IgD-negative memory B cell (primary cell): Measurements from ENCODE around the gene COL5A3. TPM values are rescaled to one million over a fixed set of nuclear protein-coding genes. Genes with fewer than 3 reads are reported as not detected.
"Not testable (repeated sequence)": the region's sequence is repeated elsewhere in the genome, so short reads cannot be mapped to it uniquely, and the experiment has no call there.

Experiments
- H3K27ac Mint-ChIP-seq, 3 donors: one replicate each; pipeline ENCODE4 v1.8.0; 2020 to 2022; ENCODE audit warnings: mild to moderate bottlenecking in 3 of 3, mixed read lengths in 3 of 3, moderate library complexity in 1 of 3
- H3K27me3 Mint-ChIP-seq: one replicate; pipeline ENCODE4 v1.8.0; 2021; ENCODE audit warnings: mixed read lengths
- H3K36me3 Mint-ChIP-seq: one replicate; pipeline ENCODE4 v1.8.0; 2020; ENCODE audit warnings: mild to moderate bottlenecking, mixed read lengths
- H3K4me1 Mint-ChIP-seq, 3 donors: one replicate each; pipeline ENCODE4 v1.8.0; 2020 to 2022; ENCODE audit warnings: mixed read lengths in 3 of 3, mild to moderate bottlenecking in 1 of 3
- H3K4me3 Mint-ChIP-seq, 4 donors: one replicate each; pipeline ENCODE4 v1.8.0; 2020 to 2022; ENCODE audit warnings: mild to moderate bottlenecking in 4 of 4, mixed read lengths in 4 of 4, moderate library complexity in 3 of 4
- H3K9me3 Mint-ChIP-seq, 3 donors: one replicate each; pipeline ENCODE4 v1.8.0; 2020 to 2021; ENCODE audit warnings: mixed read lengths in 3 of 3, mild to moderate bottlenecking in 1 of 3
- polyA plus RNA-seq: library from polyadenylated mRNA; unstranded; fragments of 300-500 nt; fragmentation: Illumina TruSeq; gene quantifications from one replicate; pipeline ENCODE4 v1.2.3, GENCODE V29; 2021

Gene COL5A3
- polyA plus RNA-seq, result not detected

- Mint-ChIP-seq H3K36me3 (peaks cover 1% of the 10 kb centered on the region), H3K4me3 (peak within 1 kb of the TSS in 1 of 4 donors; percentile 76), H3K27me3 (peaks cover 45% of the 10 kb centered on the region), H3K9me3 (peaks cover 0 to 7% (median 1%) of the 10 kb centered on the region in 3 donors), H3K4me1 (peaks cover 0 to 9% (median 0%) of the 10 kb centered on the region in 3 donors), H3K27ac (no peak within 1 kb of the TSS)
Observed at GRCh38 chr19:10010247-10010691, at the start of gene COL5A3. COL5A3 (minus strand) TSS chr19:10010504; CDS start chr19:10010385, 119 bp downstream.

DNA sequence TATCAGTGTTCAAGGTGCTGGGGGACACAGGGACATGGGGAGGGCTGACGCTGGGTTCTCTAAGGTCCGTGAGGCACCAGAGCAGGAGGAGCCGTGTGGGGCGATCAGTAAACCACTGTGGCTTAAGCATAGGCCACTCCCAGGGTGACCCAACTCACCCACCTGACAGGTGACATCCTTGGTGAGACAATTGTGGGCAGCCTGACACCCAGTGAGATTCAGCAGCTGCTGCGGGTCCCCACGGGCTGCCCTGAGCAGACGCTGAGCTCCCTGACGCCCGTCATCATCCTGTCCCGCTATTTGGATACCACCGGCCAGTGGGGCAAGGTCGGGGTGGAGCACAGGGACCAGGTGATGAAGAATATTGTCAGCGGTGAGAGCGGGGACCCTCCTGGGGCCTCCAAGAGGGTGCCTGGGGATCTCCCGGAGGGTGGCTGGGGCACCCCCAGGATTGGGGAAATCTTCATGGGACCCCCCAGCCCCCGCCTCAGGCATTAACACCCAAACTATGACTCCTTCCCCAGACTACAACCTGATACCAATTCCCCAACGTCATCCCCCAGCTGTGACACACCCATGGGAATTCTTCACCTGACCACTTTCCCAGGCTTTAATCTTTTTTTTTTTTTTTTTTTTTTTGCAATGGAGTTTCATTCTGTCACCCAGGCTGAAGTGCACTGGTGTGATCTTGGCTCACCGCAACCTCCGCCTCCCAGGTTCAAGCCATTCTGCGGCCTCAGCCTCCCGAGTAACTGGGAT is 42.5 kb upstream of the COL5A3 start:
- Mint-ChIP-seq H3K4me1 (peaks cover 0 to 3% (median 0%) of the 10 kb centered on the region in 3 donors), H3K4me3 (peak overlapping the region in 1 of 4 donors; percentile 8), H3K27ac (no peak overlapping the region), H3K36me3 (no peaks in the 10 kb centered on the region), H3K9me3 (no peaks in the 10 kb centered on the region), H3K27me3 (peaks cover 7% of the 10 kb centered on the region)

GRCh38 chr19:10049626-10050025 is 39.3 kb upstream of the COL5A3 start:
- no peaks in the 10 kb centered on the region for H3K36me3 Mint-ChIP-seq
- H3K27ac Mint-ChIP-seq, result no peak overlapping the region
- peaks cover 7% of the 10 kb centered on the region for H3K27me3 Mint-ChIP-seq
- H3K4me3 Mint-ChIP-seq, result no peak overlapping the region
- peaks cover 0 to 3% (median 2%) of the 10 kb centered on the region in 3 donors for H3K9me3 Mint-ChIP-seq
- H3K4me1 Mint-ChIP-seq, result peaks cover 0 to 3% (median 0%) of the 10 kb centered on the region in 3 donors

GRCh38 chr19:10045371-10045770 is 35.1 kb upstream of the COL5A3 start:
- peak overlapping the region in 1 of 4 donors; percentile 22 for H3K4me3 Mint-ChIP-seq
- peaks cover 20% of the 10 kb centered on the region for H3K27me3 Mint-ChIP-seq
- H3K4me1 Mint-ChIP-seq, result peaks cover 0 to 3% (median 0%) of the 10 kb centered on the region in 3 donors
- H3K9me3 Mint-ChIP-seq, result peaks cover 2 to 17% (median 3%) of the 10 kb centered on the region in 3 donors
- no peak overlapping the region for H3K27ac Mint-ChIP-seq
- peaks cover 2% of the 10 kb centered on the region for H3K36me3 Mint-ChIP-seq

DNA sequence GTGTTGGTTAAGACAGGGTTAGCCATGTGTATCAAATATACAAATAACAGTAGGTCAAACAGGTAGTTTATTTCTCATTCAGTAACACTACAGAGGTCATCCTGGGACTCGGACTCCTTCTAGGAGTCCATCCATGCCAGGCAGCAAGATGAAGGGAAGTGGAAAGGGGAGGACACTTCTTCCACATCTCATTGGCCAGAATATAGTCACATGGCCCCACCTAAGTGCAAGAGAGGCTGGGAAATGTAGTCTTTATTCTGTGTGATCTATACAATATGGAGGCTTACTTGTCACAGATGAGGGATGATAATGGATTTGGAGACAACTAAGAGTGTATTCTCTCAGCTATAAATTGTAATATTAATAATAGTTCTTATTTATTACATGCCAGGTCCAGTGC is 34.1 kb upstream of the COL5A3 start:
- peaks cover 2 to 17% (median 3%) of the 10 kb centered on the region in 3 donors for H3K9me3 Mint-ChIP-seq
- H3K4me3 Mint-ChIP-seq, result no peak overlapping the region
- peaks cover 22% of the 10 kb centered on the region for H3K27me3 Mint-ChIP-seq
- H3K4me1 Mint-ChIP-seq, result peaks cover 0 to 3% (median 0%) of the 10 kb centered on the region in 3 donors
- peaks cover 2% of the 10 kb centered on the region for H3K36me3 Mint-ChIP-seq
- no peak overlapping the region for H3K27ac Mint-ChIP-seq

- Mint-ChIP-seq H3K4me1 (peaks cover 0 to 1% (median 0%) of the 10 kb centered on the region in 3 donors), H3K36me3 (peaks cover 2% of the 10 kb centered on the region), H3K27me3 (peaks cover 31% of the 10 kb centered on the region), H3K27ac (no peak overlapping the region), H3K9me3 (peaks cover 2 to 17% (median 3%) of the 10 kb centered on the region in 3 donors), H3K4me3 (no peak overlapping the region)
Observed at GRCh38 chr19:10043286-10043927, 33.1 kb upstream of the COL5A3 start.

DNA sequence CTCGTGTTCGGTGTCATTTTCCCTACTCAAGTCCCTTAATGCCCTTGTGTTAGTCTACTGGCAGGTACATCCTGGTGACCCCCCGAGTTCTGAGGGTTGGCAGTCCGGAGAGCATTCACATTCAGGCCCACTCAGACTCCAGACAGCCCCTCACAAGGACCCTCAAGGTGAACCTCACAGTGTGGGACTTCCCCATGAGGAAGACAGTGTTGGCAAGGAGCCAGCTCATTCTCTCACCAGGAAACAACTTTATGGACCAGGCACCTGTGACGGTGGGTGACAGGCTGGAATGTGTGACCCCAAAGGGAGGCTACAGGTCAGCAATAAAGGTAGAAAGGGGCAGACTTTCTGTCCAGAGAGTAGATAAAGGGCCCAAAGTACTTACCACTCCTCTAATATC is 27.5 kb upstream of the COL5A3 start:
- no peak overlapping the region for H3K27ac Mint-ChIP-seq
- H3K4me1 Mint-ChIP-seq, result peaks cover 0 to 1% (median 0%) of the 10 kb centered on the region in 3 donors
- H3K9me3 Mint-ChIP-seq, result peaks cover 0 to 2% (median 0%) of the 10 kb centered on the region in 3 donors
- H3K36me3 Mint-ChIP-seq, result peaks cover 2% of the 10 kb centered on the region
- peaks cover 37% of the 10 kb centered on the region for H3K27me3 Mint-ChIP-seq
- H3K4me3 Mint-ChIP-seq, result no peak overlapping the region

DNA sequence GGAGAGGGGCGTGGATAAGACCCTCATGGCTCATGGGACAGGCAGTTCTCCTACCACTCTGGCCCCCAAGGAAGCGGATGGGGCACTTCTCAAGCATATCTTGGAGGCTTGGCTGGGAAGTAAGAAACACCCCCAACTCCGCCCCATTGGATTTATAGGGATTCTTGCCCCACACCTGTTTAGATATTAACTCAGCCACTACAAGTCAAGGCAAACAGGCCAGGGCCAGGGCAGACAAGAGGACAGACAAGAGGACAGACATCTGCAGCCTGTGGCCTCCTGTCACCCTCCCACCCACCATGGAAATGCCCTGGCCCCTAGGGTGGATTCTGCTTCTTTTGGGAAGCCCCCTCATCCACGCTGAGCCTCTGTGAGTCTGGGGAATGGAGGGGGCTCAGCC is 27.1 kb upstream of the COL5A3 start:
- Mint-ChIP-seq H3K27ac (no peak overlapping the region), H3K9me3 (peaks cover 0 to 2% (median 0%) of the 10 kb centered on the region in 3 donors), H3K4me3 (no peak overlapping the region), H3K4me1 (peaks cover 0 to 1% (median 0%) of the 10 kb centered on the region in 3 donors), H3K27me3 (peaks cover 38% of the 10 kb centered on the region), H3K36me3 (peaks cover 2% of the 10 kb centered on the region)

- Mint-ChIP-seq H3K9me3 (no peaks in the 10 kb centered on the region), H3K27ac (no peak overlapping the region), H3K4me3 (no peak overlapping the region), H3K4me1 (peaks cover 0 to 4% (median 0%) of the 10 kb centered on the region in 3 donors), H3K27me3 (peaks cover 37% of the 10 kb centered on the region), H3K36me3 (peaks cover 2% of the 10 kb centered on the region)
Observed at GRCh38 chr19:10036601-10037071, 26.3 kb upstream of the COL5A3 start.

- Mint-ChIP-seq H3K36me3 (no peaks in the 10 kb centered on the region), H3K4me1 (peaks cover 0 to 3% (median 0%) of the 10 kb centered on the region in 3 donors), H3K27ac (no peak overlapping the region), H3K4me3 (no peak overlapping the region), H3K27me3 (peaks cover 24% of the 10 kb centered on the region), H3K9me3 (no peaks in the 10 kb centered on the region)
Observed at GRCh38 chr19:10033614-10034013, 23.3 kb upstream of the COL5A3 start.

GRCh38 chr19:10027158-10027997 is 17.1 kb upstream of the COL5A3 start:
- Mint-ChIP-seq H3K27ac (no peak overlapping the region), H3K36me3 (no peaks in the 10 kb centered on the region), H3K4me3 (no peak overlapping the region), H3K27me3 (peaks cover 13% of the 10 kb centered on the region), H3K4me1 (peaks cover 0 to 5% (median 0%) of the 10 kb centered on the region in 3 donors), H3K9me3 (no peaks in the 10 kb centered on the region)

DNA sequence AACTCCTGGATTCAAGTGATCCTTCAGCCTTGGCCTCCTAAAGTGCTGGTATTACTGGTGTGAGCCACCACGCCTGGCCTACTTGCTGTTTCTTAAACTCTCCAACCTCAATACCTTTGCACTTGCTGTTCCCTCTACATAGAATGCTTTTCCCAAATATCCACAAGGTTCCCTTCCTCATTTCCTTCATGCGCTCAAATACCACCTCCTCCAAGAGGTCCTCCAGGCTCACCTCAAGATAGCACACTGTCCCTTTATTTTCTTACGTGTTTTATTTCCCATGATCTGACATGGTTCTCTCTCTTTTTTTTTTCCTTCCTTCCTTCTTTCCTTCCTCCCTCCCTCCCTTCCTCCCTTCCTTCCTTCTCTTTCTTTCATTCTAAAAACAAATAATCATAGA is 16.4 kb upstream of the COL5A3 start:
- peaks cover 12% of the 10 kb centered on the region for H3K27me3 Mint-ChIP-seq
- H3K36me3 Mint-ChIP-seq, result no peaks in the 10 kb centered on the region
- H3K27ac Mint-ChIP-seq, result no peak overlapping the region
- H3K9me3 Mint-ChIP-seq, result no peaks in the 10 kb centered on the region
- peaks cover 0 to 3% (median 0%) of the 10 kb centered on the region in 3 donors for H3K4me1 Mint-ChIP-seq
- no peak overlapping the region for H3K4me3 Mint-ChIP-seq

- not testable (repeated sequence) for H3K4me3 Mint-ChIP-seq, H3K4me1 Mint-ChIP-seq, H3K9me3 Mint-ChIP-seq, H3K36me3 Mint-ChIP-seq, H3K27ac Mint-ChIP-seq
- H3K27me3 Mint-ChIP-seq, result peaks cover 15% of the 10 kb centered on the region
Observed at GRCh38 chr19:10023096-10023495, 12.8 kb upstream of the COL5A3 start.

- Mint-ChIP-seq H3K4me1 (peaks cover 0 to 3% (median 0%) of the 10 kb centered on the region in 3 donors), H3K27ac (no peak overlapping the region), H3K36me3 (no peaks in the 10 kb centered on the region)
Observed at GRCh38 chr19:10021863-10022262, 11.6 kb upstream of the COL5A3 start.

More at GRCh38 chr19:10021863-10022262, 11.6 kb upstream of the COL5A3 start:
- Mint-ChIP-seq H3K9me3 (no peaks in the 10 kb centered on the region), H3K27me3 (peaks cover 9% of the 10 kb centered on the region), H3K4me3 (no peak overlapping the region)
